DMS53 treated with DMSO at 0.1 percent for 48 hours (cell line): Measurements from ENCODE around the gene KCNS1.

Source experiments
- DNase-seq: peaks from one replicate; lab custom pipeline; 2025; ENCODE audit not compliant: unreplicated experiment; lab: John Stamatoyannopoulos, UW

KCNS1 gene

DNA sequence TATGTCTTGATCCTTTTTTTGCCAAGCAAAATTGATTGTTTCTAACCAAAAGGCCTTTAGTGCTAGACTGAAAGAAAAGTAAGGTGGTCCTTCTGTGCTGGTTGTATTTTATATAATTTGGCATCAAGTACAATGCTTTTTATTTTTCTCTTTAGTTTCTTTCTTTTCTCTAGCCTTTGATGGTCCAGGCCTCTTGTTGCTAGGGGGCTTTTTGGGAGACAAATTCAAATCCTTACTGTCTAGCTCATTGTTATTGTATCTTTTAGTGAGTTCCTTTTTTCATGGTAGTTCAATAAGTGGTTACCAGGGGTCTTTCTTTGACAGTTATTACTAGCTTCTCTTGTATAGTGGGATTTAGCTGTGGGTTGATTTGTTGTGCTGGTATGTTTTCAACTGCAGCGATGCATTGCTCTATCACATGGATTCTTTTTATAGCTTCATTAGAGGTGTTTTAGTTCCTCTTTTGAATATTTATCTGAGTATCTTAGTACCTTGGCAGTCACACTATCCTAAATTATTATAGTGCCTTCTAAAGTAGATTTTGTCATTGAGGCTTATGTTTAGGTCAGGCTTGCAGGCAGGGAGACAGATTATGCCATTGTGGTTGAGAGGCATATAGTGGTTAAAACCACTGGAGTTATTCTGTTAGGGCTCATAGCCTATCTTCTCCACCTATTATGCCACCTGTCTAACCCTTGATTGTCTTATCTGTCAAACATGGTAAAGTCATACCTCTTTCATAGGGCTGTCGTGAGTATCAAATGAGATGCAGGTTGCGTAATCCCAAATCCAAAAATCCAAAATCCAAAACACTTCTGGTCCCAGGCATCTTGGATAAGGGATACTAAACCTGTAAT lies 49.5 kb downstream of the KCNS1 start:
- DNase-seq = no peak

DNA sequence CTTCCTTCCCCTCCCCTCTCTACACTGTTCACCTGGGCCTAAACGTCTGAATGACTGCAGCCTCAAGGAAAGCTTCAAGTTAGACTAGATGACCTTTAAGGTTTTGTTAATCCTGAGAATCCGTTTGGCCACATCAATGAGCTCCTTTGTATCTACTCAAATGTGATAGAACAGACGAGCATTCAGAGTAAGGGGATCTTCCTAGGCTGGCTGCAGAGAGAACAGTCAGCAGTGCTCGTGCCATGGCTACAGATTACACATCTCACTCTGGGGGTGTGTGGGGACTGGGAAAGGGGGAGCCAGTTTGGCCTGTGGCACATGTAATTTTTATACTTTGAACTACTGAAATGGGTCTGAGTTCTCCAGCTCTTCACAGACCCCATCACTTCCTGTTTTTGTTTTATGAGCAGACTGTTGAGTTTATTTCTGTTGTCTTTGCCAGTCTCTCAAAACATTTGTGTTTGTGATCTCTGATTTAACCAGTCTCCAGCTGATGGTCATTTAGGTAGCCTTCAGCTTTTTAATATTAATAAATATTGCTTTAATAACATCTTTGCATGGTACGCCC lies 50.9 kb downstream of the KCNS1 start:
- no peak for DNase-seq

DNA sequence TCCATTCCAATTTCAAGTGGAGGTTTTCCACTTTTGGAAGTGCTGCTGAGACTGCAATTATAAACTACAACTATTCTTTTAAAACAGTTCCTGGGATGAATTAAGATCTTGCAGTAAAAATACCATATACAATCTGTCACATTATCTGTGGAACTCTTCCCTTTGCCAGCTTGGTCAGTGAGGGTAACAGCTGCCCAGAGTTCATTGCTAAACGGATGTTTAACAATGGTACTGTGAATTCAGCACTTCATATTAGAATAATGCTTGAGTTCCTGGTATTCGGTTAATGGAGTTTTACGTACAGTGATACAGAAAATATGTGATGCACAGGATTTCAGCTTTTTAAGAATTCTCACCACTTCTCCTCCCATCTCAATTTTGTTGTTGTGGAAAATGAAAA lies 51.5 kb downstream of the KCNS1 start:
- DNase-seq = no peak

DNA sequence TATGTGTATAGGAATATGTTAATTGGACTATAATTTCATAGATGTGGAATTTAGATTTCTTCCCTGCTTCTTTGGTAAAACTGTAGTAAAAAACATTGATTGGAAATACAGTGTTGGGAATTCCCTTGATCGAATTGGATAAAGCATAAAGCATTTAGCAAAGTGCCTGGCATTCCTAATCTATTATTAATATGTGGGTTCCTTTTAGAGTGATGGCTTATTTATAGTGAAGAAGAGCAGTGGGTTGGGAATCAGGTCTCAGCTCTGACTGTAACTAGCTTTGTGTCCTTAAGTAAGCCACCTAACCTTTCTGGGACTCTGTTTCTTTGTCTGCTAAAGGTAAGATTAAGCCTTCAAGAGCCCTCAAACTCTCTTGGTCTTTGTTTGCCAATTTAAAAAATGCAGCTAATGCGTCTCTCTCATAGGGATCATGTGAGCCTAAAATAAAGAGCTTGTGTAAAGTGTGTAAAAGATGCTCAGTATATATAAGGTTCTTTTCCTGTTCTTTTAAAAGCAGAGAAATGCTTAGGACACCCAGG lies 53.3 kb downstream of the KCNS1 start:
- no peak for DNase-seq

DNA sequence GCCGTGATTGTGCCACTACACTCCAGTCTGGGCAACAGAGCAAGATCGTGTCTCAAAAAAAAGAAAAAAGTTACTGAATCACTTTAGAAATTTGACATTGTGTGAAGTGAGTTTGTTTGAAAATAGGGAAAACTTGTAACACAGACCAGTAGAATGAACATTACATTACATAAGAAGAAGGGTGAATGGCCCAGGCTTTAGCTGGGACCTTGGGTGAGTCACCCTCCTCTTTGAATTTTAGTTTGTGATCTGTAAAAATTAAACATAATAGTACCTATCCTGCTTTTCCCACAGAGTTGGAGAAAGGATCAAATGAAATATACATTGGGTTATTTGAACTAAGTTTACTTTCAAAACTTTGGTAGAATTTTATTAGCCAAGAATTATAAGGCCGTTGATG lies 56.3 kb downstream of the KCNS1 start:
- DNase-seq = no peak

DNA sequence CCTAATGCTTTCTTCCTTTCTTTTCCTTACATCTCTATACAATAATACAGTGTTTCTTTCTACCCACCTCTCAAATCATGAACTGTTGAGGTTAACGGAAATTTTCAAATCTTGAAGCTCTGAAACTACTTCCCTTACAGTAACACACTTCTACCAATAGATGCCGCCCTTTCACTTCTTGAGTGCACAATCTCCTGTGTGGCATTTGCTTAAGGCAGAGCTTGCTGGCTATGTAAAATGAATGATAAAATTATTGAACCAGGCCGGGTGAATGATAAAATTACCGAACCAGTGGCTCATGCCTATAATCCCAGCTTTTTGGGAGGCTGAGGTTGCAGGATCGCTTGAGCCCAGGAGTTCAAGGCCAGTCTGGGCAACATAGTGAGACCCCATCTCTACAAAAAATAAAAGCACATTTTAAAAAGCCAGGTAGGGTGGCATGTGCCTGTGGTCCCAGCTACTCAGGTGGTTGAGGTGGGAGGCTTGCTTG lies 56.8 kb downstream of the KCNS1 start:
- DNase-seq = peak; percentile 84

DNA sequence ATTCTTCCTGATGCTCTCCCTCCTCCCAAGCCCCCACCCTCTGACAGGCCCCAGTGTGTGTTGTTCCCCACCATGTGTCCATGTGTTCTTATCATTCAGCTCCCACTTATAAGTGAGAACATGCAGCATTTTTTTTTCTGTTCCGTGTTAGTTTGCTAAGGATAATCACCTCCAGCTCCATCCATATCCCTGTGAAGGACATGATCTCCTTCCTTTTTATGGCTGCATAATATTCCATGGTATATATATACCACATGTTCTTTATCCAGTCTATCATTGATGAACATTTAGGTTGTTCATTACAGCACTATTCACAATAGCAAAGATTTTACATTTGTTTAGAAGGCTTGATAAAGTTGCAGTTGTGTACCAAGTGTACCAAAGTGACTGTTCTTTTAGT lies 57.9 kb downstream of the KCNS1 start:
- no peak for DNase-seq
